ENCODE results near the gene CDKN2D.

DNA sequence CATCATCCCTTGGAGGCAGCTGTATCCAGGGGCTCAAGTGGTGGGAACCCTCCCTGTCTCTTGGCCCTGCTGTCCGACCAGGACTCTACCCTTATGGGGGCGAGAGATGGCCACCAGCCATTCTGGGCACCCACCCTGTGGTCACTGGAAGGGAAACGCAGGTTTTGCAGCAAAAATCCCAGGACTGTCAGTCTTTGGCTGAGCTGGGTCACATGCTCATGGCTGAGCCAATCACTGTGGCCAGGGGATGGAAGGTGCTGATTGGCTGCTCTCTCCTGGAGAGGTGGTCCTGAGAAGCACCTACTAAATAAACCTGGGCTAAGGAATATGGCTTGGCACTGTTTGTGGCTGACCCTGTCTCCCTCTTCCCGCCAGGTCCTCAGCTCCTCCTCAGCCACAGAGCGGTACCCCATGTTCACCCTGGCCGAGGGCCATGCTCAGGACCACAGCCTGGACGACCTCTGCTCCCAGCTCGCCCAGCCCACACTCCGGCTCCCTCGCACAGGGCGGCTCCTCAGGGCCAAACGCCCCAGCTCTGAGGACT lies 16.2 kb downstream of the CDKN2D start:
- TF ChIP-seq EZH2 (IDR thresholded peaks at IDR 0.05; ENCODE audit: borderline replicate concordance, insufficient read depth, low read length, poor library complexity, severe bottlenecking): no peak
- TF ChIP-seq, protein P1, sequence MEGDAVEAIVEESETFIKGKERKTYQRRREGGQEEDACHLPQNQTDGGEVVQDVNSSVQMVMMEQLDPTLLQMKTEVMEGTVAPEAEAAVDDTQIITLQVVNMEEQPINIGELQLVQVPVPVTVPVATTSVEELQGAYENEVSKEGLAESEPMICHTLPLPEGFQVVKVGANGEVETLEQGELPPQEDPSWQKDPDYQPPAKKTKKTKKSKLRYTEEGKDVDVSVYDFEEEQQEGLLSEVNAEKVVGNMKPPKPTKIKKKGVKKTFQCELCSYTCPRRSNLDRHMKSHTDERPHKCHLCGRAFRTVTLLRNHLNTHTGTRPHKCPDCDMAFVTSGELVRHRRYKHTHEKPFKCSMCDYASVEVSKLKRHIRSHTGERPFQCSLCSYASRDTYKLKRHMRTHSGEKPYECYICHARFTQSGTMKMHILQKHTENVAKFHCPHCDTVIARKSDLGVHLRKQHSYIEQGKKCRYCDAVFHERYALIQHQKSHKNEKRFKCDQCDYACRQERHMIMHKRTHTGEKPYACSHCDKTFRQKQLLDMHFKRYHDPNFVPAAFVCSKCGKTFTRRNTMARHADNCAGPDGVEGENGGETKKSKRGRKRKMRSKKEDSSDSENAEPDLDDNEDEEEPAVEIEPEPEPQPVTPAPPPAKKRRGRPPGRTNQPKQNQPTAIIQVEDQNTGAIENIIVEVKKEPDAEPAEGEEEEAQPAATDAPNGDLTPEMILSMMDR (IDR thresholded peaks at IDR 0.05; ENCODE audit: poor library complexity, severe bottlenecking): no peak
- TF ChIP-seq POLR2AphosphoS5 (IDR thresholded peaks at IDR 0.05): no peak
- TF ChIP-seq TAF1 (IDR thresholded peaks at IDR 0.05; ENCODE audit: low read depth): no peak
- TF ChIP-seq, protein P2, sequence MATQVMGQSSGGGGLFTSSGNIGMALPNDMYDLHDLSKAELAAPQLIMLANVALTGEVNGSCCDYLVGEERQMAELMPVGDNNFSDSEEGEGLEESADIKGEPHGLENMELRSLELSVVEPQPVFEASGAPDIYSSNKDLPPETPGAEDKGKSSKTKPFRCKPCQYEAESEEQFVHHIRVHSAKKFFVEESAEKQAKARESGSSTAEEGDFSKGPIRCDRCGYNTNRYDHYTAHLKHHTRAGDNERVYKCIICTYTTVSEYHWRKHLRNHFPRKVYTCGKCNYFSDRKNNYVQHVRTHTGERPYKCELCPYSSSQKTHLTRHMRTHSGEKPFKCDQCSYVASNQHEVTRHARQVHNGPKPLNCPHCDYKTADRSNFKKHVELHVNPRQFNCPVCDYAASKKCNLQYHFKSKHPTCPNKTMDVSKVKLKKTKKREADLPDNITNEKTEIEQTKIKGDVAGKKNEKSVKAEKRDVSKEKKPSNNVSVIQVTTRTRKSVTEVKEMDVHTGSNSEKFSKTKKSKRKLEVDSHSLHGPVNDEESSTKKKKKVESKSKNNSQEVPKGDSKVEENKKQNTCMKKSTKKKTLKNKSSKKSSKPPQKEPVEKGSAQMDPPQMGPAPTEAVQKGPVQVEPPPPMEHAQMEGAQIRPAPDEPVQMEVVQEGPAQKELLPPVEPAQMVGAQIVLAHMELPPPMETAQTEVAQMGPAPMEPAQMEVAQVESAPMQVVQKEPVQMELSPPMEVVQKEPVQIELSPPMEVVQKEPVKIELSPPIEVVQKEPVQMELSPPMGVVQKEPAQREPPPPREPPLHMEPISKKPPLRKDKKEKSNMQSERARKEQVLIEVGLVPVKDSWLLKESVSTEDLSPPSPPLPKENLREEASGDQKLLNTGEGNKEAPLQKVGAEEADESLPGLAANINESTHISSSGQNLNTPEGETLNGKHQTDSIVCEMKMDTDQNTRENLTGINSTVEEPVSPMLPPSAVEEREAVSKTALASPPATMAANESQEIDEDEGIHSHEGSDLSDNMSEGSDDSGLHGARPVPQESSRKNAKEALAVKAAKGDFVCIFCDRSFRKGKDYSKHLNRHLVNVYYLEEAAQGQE (IDR thresholded peaks at IDR 0.05; ENCODE audit: borderline replicate concordance): no peak
